Left renal pelvis (tissue), 4 donors: ENCODE data around the gene MARCHF3. TPM values are rescaled to one million over a fixed set of nuclear protein-coding genes. Genes with fewer than 3 reads are reported as not detected.

Experiments used
- DNase-seq, 4 donors: peaks; one replicate each; pipeline ENCODE4 v3.0.0-alpha.2; 2013; ENCODE audit warnings: low read depth in 4 of 4, low spot score in 3 of 4
- polyA plus RNA-seq, 4 donors: library from polyadenylated mRNA; unstranded; fragments of 120-200 nt; gene quantifications; one replicate each; pipeline ENCODE4 v1.2.1, GENCODE V29; 2013; ENCODE audit not compliant: insufficient read length in 4 of 4

MARCHF3 gene
- polyA plus RNA-seq, 4 donors, result 4.0 to 7.6 (median 7.3) TPM

GRCh38 chr5:126988021-126988569 lies 42.3 kb downstream of the MARCHF3 start:
- no peak for DNase-seq

DNA sequence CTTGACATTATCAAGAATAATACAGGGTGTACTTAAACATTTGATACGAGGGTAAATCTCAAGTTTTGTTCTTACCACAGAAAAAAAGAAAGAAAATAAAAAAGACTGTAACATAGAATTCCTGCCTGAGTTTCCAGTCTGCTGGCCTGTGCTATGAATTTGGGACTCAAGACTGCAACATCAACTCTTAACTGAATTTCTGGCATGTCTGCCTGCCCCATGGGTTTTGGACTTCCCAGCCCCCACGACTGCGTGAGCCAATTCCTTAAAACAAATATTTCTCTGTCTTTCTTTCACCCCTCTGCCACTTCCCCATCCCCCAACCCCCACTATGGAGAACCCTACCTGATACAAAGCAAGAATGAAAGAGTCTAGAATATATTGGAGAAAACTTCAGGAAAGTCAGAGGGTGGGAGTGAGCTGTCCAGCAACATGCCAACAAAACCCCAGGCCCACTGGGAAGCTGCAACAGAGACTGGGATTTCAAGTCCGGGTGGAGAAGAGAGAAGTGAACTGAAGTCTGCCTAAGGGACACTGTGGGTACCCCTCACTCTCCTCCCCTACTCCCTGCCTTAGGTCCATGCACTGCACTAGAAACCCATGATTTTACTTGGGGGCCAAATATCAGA lies 43.0 kb downstream of the MARCHF3 start:
- DNase-seq, result no peak

DNA sequence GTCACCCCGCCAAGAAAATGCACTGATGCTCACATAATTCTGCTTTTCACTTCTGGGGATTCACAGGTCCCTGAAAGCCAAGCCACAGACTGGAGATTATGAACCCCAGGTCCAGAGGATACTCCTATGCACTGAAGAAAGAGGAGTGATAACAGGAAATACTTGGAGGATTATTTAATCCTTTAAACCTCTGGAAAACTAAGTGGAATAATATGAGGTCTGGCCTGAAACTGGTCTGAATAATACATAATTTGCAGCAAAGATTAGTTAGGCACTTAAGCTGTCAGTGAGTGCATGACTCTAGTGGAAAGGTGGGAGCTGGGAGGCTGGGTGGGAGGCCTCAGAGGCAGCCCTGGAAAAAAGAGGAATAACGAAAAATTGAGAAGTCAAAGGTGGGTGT lies 45.7 kb downstream of the MARCHF3 start:
- no peak for DNase-seq

- DNase-seq, result no peak
Observed at GRCh38 chr5:126983874-126984266, 46.5 kb downstream of the MARCHF3 start.

GRCh38 chr5:126982926-126983873 lies 47.2 kb downstream of the MARCHF3 start:
- no peak for DNase-seq

GRCh38 chr5:126982202-126982601 lies 48.2 kb downstream of the MARCHF3 start:
- no peak for DNase-seq

- DNase-seq, result no peak
Observed at GRCh38 chr5:126981701-126982100, 48.7 kb downstream of the MARCHF3 start.

DNA sequence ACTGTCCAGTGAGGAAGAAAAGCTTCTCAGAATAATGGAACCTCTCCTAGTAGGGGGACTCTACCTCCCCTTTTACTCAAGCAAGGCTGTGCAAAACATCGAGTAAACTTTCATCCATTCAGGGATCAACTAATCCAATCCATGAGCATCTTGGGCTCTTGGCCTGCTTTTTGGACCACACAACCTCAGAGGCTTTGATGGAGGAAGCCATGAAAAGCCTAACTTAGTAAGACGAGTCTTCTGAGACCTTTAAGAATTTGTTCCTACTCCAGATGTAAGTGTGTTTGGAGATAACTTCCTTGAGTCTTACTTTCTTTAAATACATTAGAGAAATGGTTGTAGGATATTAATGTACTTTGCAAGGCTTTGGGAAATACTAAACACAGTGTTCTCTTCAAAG lies 49.1 kb downstream of the MARCHF3 start:
- no peak for DNase-seq

GRCh38 chr5:126978258-126978657 lies 52.1 kb downstream of the MARCHF3 start:
- no peak for DNase-seq

DNA sequence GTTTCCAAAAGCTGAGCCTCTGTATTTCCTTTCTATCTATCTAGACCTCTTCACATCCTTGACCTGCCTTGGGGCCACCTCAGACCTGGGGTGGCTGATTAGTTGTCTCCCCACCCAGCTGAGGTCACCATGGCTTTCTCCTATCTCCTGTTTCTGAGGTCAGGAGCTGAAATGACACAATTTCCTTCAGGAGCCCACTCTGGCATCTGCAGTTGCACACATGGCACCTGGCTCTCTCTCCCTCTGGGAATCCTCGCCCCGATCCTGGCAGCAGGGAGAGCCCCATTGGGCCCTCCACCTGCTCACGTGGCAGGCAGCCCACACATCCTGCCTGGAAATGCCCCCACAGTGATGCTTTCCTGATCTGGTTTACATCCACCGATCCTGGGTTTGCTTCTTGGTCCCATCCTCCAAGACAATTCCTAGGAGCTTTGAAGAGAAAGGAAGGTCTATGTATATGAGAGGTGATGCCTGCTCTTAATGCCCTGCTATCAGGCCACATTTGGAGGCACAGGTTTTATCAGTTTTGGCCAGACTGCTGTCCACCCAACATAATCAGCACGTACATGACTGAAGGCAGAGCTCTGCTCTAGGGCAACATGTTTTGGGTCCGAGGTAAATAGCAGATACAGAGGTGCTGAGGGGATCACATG lies 53.7 kb downstream of the MARCHF3 start:
- no peak for DNase-seq

DNA sequence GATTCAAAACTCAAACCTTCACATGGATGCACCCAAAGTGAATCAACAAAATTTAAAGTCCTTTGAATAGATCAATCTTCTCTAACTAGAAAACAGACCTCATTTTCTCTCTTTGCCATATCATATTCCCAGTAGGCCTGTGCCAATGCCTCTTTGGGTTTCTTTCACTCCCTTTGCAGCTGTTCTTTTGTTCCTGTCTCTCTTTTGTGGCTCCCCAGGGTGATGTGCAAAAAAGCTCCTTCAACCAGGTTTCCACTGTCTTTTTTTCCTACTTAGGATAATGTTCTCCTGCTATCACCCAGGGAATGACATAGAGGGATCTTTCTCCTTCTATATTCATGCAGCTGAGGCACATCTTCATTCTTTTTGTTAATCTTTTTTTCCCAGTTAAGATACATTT lies 54.6 kb downstream of the MARCHF3 start:
- no peak for DNase-seq

DNA sequence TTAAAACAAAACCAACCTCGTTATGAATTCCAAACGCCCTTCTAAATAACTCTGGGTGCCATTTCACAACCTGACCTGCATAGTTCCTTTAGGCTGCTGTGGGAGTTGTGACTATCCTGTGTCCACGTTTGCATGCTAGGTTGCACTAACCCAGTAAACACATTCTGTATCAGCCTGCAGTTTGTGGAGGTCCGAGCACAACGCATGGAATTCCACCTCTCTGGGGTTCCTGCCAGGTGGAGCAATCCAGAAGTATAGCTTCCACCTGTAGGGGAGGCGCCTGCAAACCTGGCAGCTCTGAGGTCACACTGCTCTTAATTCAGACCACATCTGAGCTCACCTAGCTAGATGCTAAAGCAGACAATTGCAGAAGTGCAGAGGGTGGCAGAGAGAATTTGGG lies 57.2 kb downstream of the MARCHF3 start:
- no peak for DNase-seq

DNA sequence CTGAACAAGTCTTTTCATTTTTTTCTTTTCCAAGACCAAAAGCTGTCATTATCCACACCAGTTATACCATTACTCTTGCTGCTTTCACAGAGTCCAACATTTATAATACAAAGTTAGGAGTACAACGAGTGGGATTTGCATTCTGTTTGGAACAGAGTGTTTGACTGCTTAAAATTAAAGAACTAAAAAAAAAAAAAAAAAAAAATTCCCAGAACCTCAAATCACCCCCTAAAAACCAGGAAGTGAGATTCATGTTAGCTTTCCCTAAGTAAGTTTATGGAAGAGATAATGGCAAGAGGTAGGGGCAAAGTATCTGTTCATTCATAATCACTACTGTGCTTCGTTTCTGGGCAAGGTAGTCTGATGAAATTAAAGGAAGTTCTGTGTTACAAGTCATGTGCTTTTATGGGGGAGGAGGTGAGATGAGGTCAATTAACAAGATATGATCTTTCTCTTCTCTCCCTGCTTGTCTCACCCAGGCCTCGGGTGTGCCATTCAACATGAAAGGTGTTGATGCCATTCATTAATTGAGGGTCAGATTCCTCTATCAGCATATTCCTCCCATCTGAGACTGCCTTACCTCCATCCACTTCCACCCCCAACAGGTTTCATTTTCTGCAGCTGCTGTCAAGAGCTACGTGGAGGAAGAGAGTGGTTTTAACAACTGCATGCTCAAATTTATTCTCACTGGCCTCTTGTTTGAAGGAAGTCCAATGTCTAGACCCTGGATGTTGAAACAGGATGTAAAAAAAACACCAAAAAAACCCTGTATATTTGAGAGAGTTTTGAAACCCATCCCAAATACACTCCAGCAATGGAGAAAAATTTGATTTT lies 58.1 kb downstream of the MARCHF3 start:
- no peak for DNase-seq

- DNase-seq, result no peak
Observed at GRCh38 chr5:126971455-126972031, 58.8 kb downstream of the MARCHF3 start.

DNA sequence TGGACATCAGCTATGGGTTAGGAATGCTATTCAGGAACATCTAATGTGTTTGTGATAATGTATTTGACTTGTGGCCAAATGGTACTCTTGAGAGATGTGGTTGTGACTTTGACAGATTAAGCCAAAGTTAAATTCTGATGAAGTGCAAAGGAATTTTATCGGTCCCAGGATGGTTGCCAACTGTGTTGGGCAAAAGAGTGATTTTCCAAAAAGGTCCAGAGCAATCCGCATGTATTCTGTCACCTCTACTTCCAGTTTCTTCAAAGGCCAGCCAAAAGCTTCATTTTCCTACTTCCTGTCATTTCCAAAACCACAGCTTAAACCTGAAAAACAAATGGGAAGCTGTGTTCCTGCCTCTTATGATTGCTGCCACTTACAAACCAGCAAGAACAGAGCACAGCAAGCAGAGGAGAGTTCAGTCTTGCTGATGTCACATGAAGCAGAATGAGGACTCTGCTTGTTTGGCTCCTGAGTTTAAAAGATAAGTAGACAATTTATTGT lies 59.8 kb downstream of the MARCHF3 start:
- DNase-seq, result no peak

DNA sequence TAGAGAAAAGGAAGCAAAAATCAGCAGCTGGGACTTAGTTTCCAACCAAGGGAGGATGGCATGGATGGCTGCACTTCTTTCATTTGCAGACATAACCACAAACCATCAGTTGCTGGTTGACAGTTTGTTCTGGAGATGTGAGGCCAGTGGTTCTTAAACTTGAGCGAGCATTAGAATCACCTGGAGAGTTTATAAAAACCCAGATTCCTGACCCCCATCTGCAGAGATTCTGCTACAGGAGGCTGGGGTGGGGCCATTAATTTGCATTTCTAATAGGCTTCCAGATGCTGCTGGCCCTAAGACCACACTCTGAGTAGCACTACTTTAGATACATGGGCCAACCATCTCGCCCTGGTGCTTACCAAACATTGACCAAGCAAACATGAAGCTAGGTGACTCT lies 60.8 kb downstream of the MARCHF3 start:
- DNase-seq, result no peak

DNA sequence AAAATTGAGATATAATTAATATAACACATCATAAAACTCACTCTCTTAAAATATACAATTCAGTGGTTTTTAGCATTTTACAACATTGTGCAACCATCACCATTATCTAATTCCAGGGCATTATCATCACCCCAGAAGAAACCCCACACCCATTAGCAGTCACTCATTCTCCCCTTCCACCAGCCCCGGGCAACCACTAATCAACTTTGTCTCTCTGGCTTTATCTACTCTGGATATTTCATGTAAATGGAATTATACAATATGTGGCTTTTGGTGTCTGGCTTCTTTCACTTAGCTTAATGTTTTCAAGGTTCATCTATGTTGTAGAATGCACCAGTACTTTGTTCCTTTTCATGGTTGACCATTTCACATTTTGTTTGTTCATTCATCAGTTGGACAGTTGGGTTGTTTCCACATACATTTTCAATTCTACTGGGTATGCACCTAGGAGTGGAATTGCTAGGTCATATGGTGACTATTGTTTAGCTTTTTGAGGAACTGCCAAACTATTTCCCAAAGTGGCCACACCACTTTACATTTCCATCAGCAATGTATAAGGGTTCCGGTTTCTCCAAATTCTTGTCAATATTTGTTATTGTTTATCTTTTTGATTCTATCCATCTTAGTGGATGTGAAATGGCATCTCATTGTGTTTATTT lies 62.4 kb downstream of the MARCHF3 start:
- no peak for DNase-seq

GRCh38 chr5:126965487-126965886 lies 64.9 kb downstream of the MARCHF3 start:
- DNase-seq, result no peak

GRCh38 chr5:126965061-126965475 lies 65.3 kb downstream of the MARCHF3 start:
- no peak for DNase-seq
